GM18505 (cell line): ENCODE data around the gene ZBTB11.

Experiments used
- ATAC-seq: cut with Tn5 transposase; IDR thresholded peaks from one replicate; pipeline ENCODE4 v1.9.1; 2021; ENCODE audit not compliant: unreplicated experiment
- POLR2A ChIP-seq: IDR thresholded peaks from 4 replicates; pipeline ENCODE4 v1.6.1; 2011; ENCODE audit warnings: borderline replicate concordance; ENCODE audit not compliant: insufficient read depth, insufficient read length; ENCODE audit errors: extremely low read depth

Gene ZBTB11

DNA sequence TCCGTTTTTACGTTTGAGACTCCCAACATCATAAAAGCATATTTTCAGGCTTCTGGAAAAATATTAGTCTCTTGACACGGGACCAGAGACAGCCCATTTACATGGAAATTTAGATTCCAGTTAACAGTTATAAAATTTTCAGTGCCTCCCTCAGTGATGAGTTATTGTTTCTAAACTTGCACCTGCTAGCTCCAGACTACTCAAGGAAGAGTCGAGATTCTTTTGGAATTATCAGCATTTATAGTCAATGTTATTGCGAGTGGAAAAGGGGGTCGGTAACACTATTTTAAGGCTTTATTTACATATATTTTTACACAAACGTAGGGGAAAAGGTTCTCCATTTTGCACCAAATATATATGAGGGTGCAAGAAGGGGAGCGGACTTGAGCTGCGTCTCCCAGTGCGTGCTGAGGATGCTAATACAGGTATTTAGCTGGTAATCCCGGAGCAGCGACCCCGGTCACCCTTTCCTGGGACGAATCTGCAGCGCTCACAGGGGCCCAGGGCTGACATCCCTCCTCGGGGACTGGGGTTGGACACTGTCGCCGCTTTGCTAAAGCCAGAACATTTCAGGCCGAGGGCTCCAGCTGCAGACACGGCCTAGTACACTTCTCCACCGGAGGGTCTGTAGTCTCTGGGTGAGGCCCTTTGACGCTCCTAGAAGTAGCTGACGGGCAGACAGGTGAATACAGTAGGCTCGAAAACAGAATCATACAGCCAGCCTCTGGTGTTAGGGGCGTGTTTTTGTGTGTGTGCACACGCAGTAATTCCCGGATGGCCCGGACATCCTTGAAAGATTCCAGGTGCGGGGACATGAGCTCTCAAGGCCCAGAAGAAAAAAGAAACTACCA is 729 bp upstream of the ZBTB11 start:
- no peak for ATAC-seq
- TF ChIP-seq POLR2A: no peak

DNA sequence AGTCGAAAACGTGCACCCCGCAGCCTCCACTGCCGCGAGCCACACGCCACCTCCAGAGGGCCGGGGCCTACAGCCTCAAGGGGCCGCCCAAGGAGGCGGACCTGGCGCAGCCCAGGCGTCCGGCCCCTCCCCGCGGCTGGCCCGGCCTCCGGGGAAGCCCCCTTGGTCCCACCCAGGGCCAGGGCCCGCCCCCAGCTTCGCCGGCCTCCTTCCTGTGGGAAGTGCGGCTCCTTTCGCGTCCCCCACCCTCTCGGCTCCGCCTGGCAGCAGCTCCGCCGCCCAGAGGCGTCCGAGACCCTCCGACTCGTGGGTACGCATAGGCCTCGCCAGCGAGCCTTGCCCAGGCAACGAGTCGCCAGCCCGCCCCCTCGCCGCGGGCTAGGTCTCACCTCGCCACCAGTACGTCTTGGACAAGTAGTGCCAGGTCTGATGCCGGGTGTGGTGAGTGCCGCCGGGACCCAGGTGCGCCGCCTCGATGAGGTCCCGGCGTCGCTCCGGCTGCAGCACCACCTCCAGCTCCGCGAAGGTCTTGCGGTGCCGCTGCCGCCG is 642 bp downstream of the ZBTB11 start:
- TF ChIP-seq POLR2A: peak; percentile 68
- ATAC-seq: peak; percentile 85

DNA sequence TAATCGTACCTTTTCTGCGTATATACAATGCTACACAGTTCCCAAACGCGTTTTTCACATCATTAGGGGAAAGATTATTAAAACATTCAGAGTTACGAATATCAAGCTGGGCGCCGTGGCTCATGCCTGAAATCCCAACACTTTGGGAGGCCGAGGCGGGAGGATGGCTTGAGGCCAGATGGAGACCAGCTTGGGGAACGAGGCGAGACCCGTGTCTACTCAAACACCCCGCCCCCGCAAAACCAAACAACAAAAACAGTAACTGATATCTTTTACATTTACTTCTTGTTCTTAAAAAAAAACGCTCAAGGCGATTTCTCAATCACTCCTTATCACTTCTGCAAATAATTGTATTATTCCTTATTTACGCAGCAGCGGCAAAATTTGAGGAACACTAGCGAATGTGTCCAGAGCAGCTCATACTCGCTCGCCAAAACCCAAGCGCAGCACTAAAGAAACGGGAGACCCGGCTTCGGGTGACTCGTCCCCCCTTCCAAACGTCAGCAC is 1.2 kb downstream of the ZBTB11 start:
- ATAC-seq: no peak
- peak; percentile 29 for TF ChIP-seq POLR2A

DNA sequence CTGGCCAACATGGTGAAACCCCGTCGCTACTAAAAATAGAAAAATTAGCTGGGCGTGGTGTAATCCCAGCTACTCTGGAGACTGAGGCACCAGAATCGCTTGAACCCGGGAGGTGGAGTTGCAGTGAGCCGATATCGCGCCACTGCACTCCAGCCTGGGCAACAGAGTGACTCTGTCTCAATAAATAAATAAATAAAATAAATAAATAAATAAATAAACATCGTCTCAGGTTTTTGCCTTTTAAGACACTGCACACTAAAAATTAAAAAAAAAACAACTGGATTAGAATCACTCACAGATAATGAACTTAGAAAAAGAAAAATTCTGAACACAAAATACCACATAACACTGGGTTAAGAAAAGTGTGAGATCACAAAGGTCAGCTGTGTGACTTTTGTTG is 2.4 kb downstream of the ZBTB11 start:
- no peak for ATAC-seq
- TF ChIP-seq POLR2A: no peak

DNA sequence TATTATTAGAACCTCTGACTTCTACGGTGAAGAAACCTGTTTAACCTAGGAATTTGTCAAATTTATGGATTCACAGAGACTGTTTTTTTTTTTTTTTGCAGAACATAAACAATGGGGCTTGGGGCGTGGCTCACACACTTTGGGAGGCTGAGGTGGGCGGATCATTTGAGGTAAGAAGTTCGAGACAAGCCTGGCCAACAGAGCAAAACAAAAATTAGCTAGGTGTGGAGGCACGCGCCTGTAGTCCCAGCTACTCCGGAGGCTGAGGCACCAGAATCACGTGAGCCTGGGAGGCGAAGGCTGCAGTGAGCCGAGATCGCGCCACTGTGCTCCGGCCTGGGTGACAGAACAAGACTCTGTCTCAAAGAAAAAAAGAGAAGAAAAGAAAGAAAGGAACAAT is 3.0 kb downstream of the ZBTB11 start:
- TF ChIP-seq POLR2A: no peak

DNA sequence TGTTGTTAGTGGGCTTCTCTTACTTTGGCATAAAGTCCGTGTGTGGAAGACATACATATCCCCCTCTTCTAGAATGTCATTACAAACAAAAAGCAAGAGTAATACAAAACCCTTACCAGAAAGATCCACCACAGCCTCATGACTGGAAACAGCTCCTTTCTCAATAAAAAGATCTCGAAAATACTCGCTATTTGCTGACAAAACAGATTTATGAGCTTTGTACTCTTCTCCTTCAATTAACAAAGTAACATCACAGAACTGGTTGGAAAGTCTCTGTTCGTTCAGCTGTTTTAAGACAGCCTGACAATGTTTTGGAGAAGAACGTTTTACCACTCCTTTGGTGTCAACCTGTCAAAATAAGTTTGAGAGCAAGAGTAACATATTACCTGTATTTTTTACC is 5.9 kb downstream of the ZBTB11 start:
- no peak for ATAC-seq
- no peak for TF ChIP-seq POLR2A

More for the DNA sequence above, 3.0 kb downstream of the ZBTB11 start:
- no peak for ATAC-seq

DNA sequence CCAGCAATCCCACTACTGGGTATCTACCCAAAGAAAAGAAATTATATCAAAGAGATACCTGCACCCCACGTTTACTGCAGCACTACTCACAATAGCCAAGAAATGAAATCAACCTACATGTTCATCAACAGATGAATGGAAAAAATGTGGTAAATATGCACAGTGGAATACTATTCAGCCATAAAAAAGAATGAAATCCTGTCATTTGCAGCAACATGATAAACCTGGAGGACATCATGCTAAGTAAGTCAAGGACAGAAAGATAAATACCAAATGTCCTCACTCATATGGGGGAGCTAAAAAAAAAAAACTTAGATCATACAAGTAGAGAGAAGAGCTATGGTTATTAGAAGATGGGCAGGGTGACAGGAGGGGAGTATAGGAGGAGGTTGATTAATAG is 9.1 kb downstream of the ZBTB11 start:
- no peak for ATAC-seq
- TF ChIP-seq POLR2A: no peak

DNA sequence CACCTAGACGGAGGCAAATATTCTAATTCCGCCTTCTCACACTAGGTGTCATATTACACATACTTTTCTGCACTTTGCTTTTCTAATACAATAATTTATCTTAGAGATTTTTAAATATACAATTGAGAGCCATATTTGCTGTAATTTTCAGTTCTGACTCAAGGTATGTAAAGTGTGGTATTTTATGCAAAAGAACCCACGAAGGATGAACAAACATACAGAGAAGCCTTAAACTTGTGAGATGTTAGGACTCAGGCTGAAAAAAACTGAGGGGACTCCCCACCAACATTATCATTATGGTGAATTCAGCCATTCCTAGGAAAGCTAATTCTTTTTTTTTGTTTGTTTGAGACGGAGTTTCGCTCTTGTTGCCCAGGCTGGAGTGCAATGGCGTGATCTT is 9.6 kb downstream of the ZBTB11 start:
- no peak for ATAC-seq
- TF ChIP-seq POLR2A: no peak

DNA sequence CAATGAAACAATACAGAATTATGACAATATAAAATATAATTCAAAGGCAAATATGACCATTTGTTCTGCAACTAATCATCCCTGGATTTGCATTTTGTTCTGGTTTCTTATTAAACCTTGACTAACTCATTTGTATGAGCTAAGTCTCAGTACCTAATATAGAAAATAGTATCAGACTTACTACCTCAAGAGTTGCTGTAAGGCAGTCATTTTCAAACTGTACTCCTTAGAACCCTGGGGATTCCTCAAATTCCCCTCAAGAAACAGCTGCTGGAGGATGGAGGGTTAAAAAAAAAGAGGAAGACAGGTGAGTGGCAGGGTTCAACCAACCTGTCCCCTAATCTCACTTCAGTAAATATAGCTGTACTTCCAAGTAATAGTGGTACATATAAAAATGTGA is 11.1 kb downstream of the ZBTB11 start:
- ATAC-seq: no peak
- TF ChIP-seq POLR2A: no peak

DNA sequence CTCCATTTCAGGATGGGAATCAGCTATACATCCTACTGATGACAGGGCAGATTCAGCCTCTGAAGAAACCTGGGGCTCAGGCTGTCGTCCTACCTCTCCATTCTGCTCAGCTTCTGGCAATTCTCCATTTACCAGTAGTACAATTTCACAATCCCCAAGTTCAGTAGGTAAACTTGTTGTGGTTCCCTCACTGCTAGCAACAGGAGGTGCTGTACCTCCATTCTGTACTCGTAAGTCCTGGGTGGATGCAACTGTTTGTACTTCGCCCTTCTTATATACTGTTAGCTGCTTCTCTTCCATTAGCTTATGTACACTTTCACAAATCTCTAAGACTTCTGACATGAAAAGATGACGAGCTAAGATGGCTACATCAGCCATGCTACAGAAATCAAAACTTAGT is 11.6 kb downstream of the ZBTB11 start:
- TF ChIP-seq POLR2A: no peak
- ATAC-seq: no peak

DNA sequence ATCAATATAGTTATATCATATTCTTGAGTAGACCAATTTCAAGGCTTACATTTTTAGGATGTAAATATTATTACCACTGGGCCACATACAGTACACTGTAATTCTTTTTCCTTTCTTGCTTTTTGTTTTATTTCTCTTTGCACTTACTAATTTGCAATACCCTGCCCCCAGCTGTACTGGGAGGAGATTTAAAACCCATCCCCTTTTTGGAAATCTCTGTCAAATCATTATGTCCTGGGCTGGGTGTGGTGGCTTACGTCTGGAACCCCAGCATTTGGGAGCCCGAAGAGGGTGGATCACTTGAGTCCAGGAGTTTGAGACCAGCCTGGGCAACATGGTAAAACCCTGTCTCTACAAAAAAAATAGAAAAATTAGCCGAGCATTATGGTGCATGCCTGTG is 16.2 kb downstream of the ZBTB11 start:
- ATAC-seq: no peak
- TF ChIP-seq POLR2A: no peak

DNA sequence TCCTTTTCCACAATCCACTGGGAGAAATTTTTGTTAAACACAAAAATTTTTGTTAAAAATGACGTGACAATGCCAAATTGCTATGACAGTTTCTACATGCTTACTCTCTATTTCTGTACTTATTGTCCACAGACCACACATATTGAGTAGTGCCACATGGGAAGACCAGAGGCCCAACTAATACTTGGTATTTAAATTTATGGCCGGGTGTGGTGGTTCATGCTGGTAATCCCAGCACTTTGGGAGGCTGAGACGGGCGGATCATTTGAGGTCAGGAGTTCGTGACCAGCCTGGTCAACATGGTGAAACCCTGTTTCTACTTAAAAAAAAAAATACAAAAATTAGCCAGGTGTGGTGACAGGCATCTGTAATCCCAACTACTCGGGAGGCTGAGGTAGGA is 20.3 kb downstream of the ZBTB11 start:
- no peak for ATAC-seq

DNA sequence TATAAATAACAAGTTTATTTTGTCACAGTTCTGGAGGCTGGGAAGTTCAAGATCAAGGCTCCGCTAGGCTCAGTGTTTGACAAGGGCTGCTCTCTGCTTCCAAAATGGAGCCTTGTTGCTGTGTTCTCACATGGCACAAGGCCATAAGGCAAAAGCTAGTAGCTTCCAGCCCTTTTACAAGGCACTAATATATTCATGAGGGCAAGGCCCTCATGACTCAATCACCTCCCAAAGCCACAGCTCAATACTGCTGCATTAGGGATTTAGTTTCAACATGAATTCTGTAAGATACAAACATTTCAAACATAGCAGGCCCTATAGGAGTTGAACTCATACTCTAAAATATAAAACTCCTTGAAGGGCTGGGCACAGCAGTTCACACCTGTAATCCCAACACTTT is 30.2 kb downstream of the ZBTB11 start:
- ATAC-seq: no peak
- TF ChIP-seq POLR2A: no peak

More for the DNA sequence above, 20.3 kb downstream of the ZBTB11 start:
- TF ChIP-seq POLR2A: no peak
